ENCODE data around the gene PAX8.
"Not testable (repeated sequence)": the region's sequence is repeated elsewhere in the genome, so short reads cannot be mapped to it uniquely, and the experiment has no call there.

Gene PAX8

DNA sequence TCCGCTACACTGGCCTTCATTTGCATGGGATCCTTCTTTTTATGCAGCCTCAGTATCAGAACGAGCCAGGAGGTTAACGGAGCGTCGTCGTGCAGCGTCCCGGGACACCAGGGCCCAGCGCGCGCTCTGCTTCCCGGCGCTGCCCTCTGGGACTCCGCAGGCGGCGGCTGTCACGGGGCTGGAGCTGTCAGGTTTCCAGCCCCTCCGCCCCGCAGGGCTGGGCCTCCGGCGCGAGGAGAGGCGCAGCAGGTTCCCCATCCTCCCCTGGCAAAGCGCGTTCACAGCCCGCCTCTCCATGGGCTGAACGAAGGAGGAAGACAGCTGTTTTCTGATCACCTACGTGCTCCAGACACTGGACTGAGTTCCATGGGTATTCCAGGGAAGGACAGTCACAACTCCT, 12.5 kb upstream of the PAX8 start:
- TF ChIP-seq, protein P1, sequence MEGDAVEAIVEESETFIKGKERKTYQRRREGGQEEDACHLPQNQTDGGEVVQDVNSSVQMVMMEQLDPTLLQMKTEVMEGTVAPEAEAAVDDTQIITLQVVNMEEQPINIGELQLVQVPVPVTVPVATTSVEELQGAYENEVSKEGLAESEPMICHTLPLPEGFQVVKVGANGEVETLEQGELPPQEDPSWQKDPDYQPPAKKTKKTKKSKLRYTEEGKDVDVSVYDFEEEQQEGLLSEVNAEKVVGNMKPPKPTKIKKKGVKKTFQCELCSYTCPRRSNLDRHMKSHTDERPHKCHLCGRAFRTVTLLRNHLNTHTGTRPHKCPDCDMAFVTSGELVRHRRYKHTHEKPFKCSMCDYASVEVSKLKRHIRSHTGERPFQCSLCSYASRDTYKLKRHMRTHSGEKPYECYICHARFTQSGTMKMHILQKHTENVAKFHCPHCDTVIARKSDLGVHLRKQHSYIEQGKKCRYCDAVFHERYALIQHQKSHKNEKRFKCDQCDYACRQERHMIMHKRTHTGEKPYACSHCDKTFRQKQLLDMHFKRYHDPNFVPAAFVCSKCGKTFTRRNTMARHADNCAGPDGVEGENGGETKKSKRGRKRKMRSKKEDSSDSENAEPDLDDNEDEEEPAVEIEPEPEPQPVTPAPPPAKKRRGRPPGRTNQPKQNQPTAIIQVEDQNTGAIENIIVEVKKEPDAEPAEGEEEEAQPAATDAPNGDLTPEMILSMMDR (IDR thresholded peaks at IDR 0.05): no peak
- Histone ChIP-seq H3K4me3 (no peak overlapping the region), H3K27ac (no peak overlapping the region)
- no peak for DNase-seq (ENCODE audit: low spot score)

DNA sequence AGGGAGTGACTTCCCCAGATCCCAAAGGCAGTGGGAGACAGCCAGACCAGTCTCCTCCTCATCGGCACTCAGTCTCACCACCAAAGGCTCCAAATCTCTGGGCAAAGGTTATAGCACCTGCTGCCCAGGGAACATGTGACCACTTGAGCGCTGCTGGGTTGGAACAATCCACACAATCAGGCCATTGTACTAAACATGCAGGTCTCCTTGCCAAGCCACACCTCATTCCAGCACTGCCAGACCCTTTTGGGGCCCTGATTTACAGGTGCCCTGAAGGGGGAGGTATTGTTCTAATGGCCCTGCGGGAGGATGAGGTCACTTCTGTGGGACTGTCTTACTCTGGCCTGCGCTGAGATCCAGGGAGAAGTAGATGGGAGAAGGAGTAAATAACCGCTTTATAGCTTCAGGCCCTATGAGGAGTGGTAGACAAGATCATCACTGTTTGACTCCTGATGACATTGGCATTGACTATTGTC, 10.0 kb upstream of the PAX8 start:
- DNase-seq (ENCODE audit: low spot score); H3K27ac ChIP-seq; H3K4me3 ChIP-seq: not testable (repeated sequence)

DNA sequence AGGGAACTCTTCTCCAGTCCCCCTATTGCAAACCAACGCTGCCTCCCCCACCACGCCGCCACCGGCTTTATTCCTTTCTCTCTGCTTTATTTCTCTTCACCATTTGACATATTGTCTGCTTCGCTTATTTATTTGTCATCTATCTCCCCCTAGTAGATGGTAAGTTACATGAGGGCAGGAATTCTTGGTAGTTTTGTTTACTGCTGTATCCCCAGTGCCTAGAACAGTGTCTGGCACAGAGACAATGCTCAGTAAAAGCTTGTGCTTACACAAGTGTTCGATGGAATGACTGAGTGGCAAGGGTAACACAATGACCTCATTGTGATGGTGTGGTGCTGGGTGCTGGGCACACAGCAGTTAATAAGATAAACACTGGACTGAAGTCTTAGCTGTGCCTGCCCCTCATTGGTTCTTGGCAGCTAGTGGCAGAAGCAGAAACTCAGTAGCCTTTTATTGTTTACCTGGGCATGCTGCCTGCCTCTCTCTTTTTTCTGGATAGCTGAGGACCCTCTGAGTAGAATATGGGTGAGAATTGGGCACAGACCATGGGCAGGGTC, 9.5 kb upstream of the PAX8 start:
- H3K27ac ChIP-seq; DNase-seq (ENCODE audit: low spot score); H3K4me3 ChIP-seq: not testable (repeated sequence)

DNA sequence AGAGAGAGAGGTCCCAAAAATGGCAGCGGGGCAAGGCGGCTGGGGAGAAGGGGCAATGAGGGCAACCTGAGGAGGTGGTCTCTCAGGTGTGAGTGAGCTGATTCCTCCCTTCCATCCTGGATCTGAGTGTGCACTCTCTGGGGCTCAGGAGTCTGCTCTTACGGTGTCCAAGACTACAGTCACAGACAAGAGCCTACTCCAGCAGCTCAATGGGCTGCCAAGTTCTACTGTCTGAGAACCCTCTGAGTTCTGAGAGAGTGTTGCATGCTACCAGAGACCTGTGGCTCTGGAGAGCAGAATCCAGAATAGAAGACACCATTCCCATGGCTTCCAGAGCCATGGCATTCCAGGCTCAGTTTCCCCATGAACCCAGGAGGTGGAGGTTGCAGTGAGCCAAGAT, 7.1 kb upstream of the PAX8 start:
- TF ChIP-seq, protein P1 (IDR thresholded peaks at IDR 0.05): no peak
- H3K4me3 ChIP-seq: no peak overlapping the region
- DNase-seq (ENCODE audit: low spot score): no peak
- no peak overlapping the region for H3K27ac ChIP-seq

DNA sequence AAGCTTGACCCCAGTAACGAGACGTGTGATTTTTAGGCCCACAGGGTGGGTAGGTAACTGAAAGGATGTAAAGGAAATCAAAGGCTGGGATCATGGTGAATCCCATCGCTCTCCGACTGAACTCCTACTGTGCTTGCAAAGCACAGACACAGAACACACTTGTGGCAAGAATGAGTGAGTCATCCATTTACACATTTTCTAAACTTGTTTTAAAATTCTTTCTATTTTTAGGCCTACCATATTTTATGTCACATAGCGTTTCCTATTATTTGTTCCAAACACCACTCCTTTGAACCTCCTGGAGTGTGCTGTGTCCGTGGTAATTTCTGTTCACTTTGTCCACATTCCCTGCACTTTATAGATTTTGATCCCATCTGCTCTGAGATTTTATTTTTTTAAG, 6.3 kb upstream of the PAX8 start:
- not testable (repeated sequence) for DNase-seq (ENCODE audit: low spot score); H3K27ac ChIP-seq; H3K4me3 ChIP-seq

DNA sequence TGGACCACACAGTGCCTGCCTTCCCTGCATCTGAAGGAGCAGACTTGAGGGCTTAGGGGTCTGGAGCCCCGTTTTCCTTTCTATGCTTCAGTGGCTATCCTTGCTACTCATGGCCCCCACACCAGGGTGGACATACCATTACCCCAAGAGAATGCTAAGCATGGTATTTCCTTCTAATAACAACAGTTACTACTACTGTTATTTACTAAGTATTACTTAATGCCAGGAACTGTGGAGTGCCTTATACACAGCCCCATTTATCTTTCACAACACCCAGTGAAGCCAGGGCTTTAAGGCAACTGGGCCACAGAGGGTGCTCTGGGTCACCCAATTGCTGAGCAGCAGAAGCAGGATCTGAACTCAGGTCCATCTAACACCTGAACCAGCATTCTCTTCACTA, 5.8 kb upstream of the PAX8 start:
- H3K27ac ChIP-seq: peak overlapping the region; percentile 72 to 80
- no peak for DNase-seq (ENCODE audit: low spot score)
- H3K4me3 ChIP-seq: no peak overlapping the region
- TF ChIP-seq, protein P1 (IDR thresholded peaks at IDR 0.05): no peak

DNA sequence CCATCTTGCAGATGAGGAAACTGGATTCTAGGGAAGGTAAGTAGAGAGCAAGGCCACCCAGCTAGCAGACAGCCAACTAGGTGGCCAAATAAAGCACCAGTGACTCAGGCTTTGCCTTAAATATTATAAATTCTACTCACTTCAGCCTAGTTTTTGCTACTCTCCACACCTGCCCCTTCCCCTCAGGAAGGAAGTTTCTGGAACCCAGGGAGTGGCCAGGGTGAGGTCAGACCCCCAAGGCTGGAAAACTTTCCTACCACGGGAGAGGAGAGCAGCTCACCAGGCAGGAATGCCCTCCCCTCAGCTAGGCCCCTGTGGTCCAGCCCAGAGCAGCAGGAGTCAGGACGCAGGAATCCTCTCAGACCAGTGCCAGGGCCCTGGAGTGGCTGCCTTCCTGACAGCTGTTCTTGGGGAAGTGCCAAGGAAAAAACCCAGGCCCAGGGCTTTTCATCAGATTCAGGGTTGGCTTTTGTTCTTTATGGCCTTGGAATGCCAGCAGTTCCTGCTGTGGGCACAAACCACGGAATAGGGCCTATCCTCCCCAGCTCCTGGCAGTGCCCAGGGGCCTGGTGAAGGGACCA, 5.1 kb upstream of the PAX8 start:
- Histone ChIP-seq H3K4me3 (peak overlapping the region; percentile 34), H3K27ac (peak overlapping the region; percentile 72 to 80)
- DNase-seq (ENCODE audit: low spot score): peak; percentile 84
- TF ChIP-seq, protein P1 (IDR thresholded peaks at IDR 0.05): no peak

DNA sequence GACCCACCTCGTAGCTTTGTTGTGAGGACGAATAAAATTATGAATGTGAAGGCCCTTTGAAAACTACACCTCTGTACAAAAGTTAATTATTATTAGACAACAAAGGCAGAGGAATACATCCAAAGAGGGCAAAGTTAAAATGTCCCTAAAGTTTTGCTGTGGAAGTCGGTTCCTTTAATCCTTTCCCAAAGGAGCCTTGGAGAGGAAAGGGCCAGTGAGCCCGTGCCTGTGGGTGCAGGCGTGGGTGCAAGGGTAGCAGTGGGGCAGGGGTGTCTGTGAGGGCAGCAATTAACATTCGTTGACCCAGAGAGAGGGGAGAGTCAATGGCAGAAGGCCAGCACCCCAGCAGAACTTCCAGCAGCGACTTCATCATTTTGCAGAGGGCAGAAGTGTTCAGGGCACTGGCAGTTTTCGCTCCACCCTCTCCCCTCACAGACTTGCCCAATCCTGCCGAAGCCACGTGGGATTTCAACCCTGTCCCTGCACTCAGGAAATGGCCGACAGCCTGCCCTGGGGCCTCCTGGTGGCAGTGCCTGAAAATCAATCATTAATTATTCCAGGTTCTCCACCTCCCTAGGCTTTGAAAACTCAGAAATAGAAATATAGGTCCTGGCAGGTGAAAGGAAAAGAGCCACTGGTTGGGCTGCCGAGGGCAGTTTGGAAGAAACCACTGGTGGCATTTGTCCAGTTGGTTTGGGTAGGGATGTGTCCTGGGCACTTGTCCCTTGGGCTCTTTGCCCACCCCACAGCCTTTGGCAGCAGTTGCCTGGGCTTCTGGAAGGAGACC, 4.2 kb upstream of the PAX8 start:
- H3K4me3 ChIP-seq: no peak overlapping the region
- DNase-seq (ENCODE audit: low spot score): no peak
- peak overlapping the region; percentile 72 to 80 for H3K27ac ChIP-seq
- TF ChIP-seq, protein P1 (IDR thresholded peaks at IDR 0.05): no peak

All from coronary artery (tissue), 2 donors.